Mammary epithelial cell (primary cell): ENCODE results near the gene GANAB.

Experiments
- EZH2 ChIP-seq: IDR thresholded peaks from 2 replicates; pipeline ENCODE4 v1.6.1; 2012; ENCODE audit warnings: low read length, inconsistent platforms, borderline replicate concordance
- TF ChIP-seq, protein P1 (sequence below), 2 donors: IDR thresholded peaks in 1 of 2; conservative IDR thresholded peaks in 1 of 2; 2 replicates each; pipeline ENCODE4 v1.5.1; 2011 to 2012; ENCODE audit warnings: inconsistent platforms in 2 of 2, low read length in 2 of 2, mild to moderate bottlenecking in 2 of 2, control low read depth in 1 of 2, low read depth in 1 of 2; ENCODE audit not compliant: insufficient read depth in 1 of 2; ENCODE audit errors: extremely low read depth in 1 of 2

DNA sequence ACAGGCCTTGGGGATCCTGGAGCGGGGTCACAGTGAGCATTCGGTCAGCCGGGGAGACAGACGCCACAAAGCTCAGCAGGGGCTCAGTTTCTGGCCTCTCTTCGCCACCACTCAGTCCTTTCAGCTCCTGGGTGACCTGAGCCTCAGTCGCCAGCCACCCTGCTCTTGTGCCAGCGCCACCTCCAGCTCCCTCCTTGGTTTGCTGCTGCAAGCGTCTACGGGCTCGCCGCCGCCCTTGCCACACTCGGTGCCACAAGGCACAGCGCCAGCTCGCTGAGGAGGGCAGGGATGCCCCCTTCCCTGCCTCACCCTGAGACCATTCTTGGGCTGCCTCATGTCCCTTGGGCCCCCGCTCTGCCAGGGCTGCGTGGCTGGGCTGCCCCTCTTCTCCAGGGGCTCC is 71.3 kb downstream of the GANAB start:
- TF ChIP-seq, protein P1, sequence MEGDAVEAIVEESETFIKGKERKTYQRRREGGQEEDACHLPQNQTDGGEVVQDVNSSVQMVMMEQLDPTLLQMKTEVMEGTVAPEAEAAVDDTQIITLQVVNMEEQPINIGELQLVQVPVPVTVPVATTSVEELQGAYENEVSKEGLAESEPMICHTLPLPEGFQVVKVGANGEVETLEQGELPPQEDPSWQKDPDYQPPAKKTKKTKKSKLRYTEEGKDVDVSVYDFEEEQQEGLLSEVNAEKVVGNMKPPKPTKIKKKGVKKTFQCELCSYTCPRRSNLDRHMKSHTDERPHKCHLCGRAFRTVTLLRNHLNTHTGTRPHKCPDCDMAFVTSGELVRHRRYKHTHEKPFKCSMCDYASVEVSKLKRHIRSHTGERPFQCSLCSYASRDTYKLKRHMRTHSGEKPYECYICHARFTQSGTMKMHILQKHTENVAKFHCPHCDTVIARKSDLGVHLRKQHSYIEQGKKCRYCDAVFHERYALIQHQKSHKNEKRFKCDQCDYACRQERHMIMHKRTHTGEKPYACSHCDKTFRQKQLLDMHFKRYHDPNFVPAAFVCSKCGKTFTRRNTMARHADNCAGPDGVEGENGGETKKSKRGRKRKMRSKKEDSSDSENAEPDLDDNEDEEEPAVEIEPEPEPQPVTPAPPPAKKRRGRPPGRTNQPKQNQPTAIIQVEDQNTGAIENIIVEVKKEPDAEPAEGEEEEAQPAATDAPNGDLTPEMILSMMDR (conservative IDR thresholded peaks at IDR 0.05 in 1 of 2, IDR thresholded peaks at IDR 0.05 in 1 of 2; ENCODE audit: extremely low read depth in 1 of 2, insufficient read depth in 1 of 2, low read depth in 1 of 2, low read length in 2 of 2) = no peak
- TF ChIP-seq EZH2 = no peak
